ENCODE measurements around the gene SLC26A11.

Gene SLC26A11

DNA sequence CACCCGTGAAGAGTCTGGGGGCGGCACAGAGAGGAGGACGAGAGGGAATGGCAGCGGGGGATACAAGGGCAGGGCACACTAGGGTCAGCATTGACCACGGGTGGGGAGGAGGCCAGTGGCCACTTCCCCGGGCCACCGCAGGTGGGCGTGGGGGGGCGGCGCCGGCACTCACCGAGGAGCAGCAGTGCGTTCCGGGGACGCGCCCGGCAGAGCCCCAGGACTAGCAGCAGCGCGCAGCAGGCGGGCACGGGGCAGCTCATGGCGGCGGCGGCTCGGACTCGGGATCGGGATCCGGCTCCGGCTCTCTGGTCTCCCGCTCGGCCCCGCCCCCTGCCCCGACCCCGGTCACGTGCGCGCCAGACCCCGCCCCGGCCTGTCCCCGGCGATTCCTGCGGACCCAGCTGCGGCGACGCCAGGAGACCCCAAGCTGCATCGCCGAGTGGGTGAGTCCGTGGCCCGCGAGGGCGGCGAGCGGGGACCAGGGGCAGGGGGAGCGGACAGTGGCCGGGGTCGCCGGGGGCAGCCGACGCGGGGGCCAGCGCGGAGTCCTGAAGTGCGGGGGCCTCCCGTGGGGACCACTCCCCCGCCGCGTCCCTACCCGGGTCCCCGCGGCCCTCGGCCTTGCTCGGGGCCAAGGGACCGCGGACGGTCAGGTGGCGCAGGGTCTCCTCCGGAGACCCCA lies at the start of gene SLC26A11, which contains the start of gene SGSH:
Gene SLC26A11, plus strand, starts transcription at position 374 of the 682 bp plus-strand sequence. CDS start 1,134 bp downstream, outside the sequence.
Gene SGSH, minus strand, starts transcription at position 280 of the 682 bp plus-strand sequence. Its CDS starts 20 bp downstream, at position 260.
- peak; percentile 67 for DNase-seq

DNA sequence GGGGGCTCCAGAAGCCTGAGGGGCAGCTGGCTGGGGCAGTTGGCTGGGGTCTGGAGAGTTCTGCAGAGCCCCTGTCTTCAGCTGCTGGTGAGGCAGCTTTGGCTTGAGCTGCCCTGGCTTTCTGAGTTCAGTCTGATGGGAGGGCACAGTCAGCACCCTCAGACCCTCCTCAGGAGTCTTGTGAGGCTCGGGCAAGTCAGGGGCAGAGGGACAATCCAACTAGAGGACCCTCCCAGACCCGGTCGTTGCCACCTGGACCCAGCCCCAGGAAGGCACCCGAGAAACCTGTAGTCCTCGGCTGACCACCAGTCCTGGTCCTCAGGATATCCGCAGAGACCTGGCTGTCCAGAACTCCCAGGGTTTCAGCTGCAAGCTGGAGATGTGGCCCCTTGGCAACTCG lies 48.5 kb upstream of the SLC26A11 start:
- no peak for DNase-seq

DNA sequence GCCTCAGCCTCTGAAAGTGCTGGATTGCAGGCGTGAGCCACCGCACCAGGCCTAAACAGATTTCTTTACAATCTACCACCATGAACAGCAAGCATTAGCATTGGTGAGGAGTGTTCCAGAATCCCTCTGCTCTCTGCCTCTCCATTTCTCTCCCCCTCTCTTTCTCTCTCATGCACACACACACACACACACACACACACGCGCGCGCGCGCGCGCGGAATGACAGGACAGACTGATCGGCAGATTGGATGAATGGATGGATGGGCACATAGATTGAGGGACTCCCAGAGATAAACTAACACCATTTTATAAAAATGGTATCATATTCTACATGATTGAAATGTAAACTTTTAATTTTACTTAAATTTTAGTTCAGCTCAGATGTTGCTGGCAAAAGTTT lies 47.1 kb upstream of the SLC26A11 start:
- DNase-seq: no peak

DNA sequence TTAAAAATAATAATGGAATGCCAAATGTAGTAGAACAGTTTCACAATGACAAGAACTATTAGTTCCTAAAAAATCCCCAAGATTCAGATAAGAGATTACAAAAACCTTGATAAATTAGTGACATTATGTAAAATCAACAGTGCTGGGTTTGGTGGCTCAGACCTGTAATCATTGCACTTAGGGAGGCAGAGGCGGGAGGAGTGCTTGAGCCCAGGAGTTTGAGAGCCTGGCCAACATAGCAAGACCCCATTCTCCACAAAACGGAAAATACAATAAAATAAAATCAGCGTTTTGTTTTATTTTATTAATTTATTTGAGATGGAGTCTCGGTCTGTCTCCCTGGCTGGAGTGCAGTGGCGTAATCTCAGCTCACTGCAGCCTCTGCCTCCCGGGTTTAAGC lies 46.3 kb upstream of the SLC26A11 start:
- no peak for DNase-seq

DNA sequence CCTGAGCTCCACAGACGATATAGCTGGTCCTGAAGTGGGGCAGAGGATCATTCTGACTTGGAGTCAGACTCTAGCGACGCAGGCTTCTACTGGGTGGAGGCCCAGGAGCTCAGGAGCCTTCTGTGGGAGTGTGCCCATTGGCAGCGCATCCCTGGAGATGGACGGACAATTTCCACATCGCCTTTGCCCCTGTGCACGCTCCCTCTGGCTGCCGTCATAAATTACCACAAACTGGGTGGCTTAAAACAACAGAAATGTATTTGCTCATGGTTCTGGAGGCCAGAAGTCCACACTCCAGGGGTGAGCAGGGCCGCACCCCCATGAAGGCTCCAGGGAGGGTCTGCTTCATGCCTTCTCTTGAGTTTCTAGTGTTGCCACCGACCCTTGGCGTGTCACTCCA lies 43.5 kb upstream of the SLC26A11 start:
- no peak for DNase-seq

DNA sequence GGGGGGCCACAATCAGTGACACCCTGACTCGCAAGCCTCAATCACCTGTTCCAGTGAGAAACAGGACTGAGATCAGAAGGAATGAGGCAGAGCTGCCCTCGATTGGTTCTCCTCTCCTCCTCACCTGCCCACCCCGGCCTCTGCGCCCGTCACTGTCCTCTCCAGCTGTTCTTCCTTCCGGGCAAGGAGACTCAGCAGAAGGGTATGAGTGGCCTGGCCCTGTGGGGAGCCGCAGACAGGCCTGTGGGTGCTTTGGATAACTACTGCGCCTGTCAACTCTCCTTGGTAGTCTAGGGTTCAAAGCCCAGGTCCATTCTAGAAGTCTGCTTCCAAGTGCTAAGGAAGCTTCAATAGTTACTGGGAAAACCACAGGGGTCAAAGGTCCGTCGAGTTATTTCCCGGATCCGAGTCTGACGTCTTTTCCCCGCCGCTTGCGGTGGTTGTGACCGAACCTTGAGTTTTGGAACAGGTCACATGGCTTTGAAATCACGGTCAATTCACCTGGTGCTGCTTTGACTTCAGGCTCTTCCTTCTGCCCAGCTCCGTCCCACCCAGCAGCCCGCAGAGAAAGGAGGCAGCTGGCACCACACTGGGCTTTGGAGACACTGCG lies 42.1 kb upstream of the SLC26A11 start:
- DNase-seq: no peak

DNA sequence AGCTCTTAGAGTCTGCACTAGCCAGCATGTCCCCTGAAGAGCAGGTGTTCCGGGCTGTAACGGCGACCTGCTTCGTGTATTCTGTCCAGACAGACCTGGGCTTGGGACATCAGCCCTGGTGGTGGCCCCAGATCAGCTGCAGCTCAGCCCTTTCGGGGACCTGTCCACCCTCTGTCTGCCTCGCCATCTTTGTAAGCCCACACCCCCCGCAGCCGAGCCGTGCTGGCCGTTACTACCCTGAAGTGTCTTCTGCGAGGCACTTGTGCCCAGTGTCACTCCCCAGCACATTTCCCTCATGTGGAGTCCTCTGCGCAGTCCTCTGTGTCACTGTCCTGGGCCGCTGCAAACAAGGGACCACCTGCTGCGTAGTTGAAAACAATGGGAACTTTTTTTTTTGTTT lies 40.0 kb upstream of the SLC26A11 start:
- no peak for DNase-seq

DNA sequence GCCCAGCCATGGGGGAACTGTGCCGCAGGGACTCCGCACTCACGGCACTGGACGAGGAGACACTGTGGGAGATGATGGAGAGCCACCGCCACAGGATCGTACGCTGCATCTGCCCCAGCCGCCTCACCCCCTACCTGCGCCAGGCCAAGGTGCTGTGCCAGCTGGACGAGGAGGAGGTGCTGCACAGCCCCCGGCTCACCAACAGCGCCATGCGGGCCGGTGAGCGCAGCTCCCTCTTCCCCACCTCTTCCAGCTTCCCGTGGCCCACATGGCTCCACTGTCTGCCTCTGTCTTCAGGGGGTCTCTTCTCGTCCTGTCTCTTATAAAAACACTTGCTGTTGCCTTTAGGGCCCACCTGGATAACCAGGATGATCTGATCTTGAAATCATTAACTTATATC lies 38.8 kb upstream of the SLC26A11 start:
- no peak for DNase-seq

DNA sequence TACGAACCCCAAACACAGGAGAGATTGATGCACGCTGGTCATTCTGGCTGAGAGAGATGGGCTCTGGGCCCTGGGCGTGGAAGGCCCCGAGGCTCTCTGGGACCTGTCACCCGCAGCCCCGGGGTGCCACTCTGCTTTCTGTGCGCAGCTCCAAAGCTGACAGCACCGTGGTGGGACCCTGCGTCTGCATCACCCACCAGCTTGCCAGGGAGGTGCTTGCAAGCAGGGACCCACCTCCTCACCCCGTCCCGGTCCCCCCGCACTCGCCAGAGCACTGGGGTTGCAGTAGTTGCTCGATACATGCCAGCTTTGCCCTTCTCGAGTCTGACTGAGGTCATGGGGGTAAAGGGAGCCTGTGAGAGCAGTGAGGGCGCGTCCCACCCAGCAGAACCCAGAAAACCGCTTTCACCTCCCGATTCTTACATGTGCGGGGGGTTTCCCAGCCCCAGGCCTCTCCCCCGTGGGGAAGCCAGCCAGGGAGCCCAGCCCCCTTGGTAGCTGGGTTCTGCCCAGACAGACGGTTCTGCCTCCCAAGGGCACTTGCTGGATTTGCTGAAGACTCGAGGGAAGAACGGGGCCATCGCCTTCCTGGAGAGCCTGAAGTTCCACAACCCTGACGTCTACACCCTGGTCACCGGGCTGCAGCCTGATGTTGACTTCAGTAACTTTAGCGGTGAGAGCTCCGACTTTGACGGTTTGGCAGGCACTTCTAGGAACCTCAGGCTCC lies 37.9 kb upstream of the SLC26A11 start:
- no peak for DNase-seq

DNA sequence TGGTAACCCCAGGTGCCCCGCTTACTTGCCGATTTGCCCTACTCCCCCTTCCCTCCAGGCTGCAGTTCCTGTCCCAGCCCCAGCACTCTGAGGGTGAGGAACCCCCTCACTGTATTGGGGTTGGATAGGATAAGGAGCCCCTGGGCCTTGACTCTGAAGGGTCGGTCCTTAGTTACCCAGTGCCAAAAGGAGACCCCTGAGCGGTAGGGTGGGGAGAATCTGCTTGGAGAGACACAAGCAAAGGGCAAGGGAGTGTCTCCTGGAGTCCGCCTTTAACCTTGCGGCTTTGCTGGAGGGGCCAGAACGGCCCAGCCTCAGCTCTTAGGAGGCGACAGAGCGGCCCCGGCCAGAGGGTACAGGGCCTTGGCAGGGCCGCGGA lies 37.4 kb upstream of the SLC26A11 start:
- DNase-seq: no peak

DNA sequence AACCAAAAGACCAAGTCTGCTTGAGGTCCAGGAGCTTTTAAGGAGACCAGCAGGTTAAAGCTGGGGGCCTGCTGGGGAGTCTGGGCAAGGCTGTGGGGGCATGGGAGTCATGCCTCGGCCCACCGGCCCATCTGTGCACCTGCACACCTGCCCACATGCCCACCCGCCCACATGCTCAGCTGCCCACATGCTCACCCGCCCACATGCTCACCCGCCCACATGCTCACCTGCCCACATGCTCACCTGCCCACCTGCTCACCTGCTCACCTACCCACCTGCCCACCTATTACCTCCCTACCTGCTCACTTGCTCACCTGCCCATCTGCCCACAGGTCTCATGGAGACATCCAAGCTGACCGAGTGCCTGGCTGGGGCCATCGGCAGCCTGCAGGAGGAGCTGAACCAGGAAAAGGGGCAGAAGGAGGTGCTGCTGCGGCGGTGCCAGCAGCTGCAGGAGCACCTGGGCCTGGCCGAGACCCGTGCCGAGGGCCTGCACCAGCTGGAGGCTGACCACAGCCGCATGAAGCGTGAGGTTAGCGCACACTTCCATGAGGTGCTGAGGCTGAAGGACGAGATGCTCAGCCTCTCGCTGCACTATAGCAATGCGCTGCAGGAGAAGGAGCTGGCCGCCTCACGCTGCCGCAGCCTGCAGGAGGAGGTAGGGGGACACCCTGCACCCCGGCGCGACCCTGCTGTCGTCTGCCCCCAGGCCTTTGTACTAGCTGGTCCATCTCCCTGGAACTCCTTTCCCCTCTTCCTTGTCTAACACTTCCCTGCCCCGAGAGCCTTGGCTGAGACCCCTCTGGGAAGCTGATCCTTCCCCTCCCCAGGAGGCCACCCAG lies 36.4 kb upstream of the SLC26A11 start:
- DNase-seq: no peak

DNA sequence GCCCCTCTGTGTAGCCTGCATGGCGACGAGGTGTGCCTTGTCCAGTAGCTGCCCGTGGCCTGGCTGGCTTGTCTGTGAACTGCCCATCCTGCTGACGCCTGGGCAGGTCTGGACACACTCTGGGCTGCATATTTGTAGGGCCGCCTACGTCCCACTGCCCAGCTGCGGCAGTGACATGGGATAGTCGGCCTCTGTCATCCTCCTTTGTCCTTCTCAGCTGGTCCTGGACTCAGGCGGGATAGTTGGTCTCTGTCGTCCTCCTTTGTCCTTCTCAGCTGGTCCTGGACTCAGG lies 35.9 kb upstream of the SLC26A11 start:
- no peak for DNase-seq

DNA sequence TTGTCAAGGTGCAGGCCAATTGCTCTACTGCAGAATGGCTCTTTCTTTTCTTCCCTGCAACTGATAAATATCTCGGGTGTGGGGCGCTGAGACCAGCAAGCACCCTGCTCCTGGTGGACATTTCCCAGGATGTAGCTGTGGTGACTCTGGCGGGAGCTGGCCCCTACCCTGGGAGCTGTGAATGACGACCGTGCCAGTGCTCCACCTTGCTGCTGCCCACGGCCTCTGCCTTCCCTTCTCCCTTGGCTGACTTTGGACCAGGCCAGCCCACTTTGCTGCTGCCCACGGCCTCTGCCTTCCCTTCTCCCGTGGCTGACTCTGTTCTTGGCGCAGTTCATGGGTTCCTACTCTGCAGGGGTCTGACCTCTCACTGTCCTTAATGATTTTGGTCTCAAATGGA lies 34.3 kb upstream of the SLC26A11 start:
- no peak for DNase-seq

DNA sequence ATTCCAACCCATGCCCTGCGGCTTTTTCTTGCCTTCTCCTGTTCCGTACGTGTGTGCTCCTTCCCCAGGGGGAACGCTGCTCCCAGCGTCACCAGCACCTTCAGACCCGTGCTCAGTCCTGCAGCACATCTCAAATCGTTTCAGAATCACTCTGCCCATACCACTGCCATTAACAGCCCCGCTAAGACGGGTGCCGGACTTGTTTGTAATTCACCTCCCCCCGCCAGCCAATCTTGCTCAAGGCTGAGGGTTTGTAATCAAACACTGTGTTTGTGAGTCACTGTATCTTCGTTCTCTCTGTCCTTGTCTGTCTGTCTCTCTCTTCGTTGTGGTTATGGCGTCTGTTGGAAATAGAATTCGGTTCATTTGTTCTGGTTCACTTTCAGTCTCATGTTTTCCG lies 33.1 kb upstream of the SLC26A11 start:
- no peak for DNase-seq

DNA sequence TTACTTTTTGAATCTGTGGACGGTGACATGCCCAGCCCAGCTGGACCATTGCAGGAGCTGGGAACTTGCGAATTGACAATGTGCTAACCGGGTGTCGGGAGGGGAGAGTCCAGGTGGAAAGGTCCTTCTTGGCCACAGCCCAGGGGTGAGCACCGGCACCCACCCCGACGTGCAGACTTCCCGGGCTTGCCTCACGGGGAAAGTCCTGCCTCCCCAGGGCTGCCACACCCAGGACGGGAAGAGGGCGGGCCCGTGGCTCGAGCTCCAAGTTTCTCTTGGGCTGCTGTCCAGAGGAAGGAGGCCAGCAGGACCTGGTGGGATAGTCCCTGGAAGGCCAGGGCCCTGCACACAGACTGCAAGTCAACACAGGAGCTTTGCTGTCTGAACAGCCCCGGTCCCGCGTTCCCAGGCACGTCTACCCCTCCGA lies 32.7 kb upstream of the SLC26A11 start:
- no peak for DNase-seq

DNA sequence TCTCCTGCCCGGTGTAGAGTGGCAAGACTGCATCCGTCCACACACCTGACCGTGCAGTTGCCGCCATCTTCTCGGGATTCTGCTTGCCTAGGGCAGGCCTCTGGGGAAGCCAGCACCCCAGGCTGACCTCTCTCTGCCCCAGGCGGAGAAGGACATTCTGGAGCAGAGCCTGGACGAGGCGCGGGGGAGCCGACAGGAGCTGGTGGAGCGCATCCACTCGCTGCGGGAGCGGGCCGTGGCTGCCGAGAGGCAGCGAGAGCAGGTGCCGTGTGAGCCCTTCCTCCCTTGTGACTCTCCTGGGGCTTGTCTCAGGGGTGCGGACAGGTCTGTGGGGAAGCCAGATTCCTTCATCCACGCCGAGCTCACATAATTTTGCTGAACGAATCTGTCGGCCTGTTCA lies 30.6 kb upstream of the SLC26A11 start:
- no peak for DNase-seq

DNA sequence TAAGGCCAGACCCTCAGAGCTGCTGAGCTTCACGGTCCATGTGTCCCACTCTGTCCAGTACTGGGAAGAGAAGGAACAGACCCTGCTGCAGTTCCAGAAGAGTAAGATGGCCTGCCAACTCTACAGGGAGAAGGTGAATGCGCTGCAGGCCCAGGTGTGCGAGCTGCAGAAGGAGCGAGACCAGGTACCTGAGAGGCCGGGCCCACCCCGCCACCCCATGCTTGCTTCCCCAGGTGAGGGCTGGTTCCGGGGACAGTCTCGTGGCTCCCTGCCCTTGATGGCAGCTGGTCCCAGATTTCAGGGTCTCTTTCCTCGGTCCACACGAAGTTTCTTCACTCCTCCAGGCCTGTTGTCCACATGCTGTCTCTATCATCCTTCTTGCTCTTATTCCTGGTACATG lies 29.5 kb upstream of the SLC26A11 start:
- DNase-seq: no peak

DNA sequence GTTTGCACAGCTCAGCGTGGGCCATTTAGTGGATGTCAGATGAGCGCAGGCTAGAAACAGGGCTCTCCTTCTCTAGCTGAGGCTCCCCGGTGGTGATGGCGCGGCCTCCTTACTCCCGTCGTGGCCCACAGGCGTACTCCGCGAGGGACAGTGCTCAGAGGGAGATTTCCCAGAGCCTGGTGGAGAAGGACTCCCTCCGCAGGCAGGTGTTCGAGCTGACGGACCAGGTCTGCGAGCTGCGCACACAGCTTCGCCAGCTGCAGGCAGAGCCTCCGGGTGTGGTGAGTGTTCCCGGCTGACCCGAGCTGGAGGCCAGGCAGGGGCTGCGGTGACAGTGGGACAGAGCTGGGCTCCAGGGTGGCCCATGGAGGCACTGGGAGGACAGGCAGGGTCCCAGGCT lies 29.0 kb upstream of the SLC26A11 start:
- no peak for DNase-seq

DNA sequence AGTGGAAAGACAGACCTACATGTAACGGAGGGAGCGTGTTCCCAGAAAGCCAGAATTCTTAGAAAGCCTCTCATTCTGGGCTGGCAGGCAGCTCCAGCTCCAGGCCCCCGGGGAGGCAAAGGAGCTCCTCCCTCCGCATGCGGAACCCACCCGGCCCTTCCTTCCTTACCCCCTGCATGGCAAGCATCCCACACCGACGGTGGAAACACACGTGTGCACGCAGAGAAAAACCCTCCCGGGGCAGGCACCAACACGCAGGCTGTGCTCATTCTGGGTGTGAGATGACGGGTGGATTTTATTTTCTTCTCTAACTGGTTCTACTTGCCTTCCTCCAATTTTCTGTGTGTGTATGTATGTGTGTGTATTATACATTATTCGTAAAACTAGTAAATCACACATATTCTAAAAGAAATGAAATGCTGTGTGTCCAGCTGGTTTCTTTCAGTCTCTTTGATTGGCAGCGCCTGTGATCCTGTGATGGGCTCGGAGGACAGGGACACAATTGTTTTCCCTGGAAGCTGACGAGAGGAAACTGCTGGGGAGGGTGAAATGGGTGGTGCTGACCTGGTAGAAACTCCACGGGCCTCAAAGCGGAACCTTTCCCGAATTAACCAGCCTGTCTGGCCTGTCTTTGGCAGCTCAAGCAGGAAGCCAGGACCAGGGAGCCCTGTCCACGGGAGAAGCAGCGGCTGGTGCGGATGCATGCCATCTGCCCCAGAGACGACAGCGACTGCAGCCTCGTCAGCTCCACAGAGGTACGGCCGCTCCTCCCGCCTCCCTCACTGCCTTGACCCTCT lies 28.2 kb upstream of the SLC26A11 start:
- no peak for DNase-seq

DNA sequence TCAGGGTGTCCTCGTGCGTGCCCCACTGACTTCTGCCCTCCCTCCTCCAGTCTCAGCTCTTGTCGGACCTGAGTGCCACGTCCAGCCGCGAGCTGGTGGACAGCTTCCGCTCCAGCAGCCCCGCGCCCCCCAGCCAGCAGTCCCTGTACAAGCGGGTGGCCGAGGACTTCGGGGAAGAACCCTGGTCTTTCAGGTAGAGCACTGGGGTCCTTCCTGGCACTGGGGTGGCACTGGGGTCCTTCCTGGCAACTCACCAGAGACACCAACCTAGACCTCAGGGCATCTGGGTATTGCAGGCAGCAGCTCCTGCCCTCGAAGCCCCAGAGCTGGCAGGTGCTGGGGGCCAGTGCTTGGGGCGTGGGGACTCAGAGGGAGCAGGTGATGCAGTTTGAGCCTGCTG lies 25.1 kb upstream of the SLC26A11 start:
- DNase-seq: no peak

DNA sequence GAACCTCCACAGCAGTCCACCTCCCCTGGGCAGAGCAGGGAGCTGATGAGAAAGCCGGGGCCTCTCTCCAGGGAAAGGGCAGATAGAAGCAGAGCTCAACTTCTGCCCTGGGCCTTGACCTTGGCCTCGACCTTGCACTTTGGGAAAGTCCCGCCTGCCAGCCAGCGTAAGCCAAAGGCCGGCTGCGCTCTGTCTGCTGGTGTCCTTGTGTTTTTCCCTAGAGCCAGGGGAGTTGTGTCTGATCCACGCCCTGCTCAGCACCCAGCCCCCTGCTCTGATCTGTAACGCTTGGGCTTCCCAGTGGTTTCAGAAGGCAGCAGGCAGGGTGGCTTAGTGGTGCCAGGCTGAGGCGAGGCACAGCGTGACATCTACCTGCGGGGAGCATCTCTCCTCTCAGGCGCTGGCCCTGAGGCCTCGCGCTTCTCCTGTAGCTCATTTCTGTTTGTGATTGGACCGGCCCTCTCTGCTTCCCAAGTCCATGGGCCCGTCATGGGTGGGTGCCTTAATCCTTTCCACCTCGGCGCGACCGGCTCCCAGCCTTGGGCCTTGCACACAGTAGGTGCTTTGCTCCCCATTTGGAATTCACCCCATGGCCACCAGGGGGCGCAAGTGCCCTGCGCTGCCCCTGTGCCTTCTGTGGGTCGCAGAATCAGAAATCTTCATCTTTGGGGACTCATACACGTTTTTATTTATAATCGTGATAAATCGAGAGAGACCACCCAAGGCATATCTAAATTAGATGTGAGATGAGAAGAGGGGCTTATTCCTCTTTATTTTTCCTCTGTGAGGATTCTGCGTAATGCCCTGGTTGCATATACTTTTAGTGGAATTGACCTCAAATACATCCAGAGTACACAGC lies 24.3 kb upstream of the SLC26A11 start:
- DNase-seq: peak; percentile 63

DNA sequence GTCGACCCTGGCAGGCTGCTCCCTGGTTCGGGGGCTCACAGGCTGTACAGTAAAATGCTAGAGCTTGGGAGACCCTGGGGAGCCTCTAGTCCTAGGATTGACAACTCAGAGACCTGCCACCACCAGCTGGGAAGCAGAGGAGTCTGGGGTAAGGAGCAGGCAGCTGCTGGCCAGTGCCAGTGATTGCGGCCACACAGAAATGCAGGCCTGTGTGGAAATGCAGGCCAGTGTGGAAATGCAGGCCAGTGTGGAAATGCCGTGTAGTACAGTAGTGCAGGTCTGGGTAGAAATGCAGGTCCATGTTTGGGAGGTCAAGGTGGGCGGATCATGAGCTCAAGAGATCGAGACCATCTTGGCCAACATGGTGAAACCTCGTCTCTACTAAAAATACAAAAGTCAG lies 23.6 kb upstream of the SLC26A11 start:
- DNase-seq: no peak

Data from stimulated activated CD4-positive, alpha-beta T cell treated with anti-CD3 and anti-CD28 coated beads, Interleukin-4, amount 100 ng/mL, for 24 hours (primary cell).